Measurements from ENCODE around the gene TRIM65.

Gene TRIM65

GRCh38 chr17:75850928-75851692 is 45.6 kb downstream of the TRIM65 start:
- no peak for DNase-seq

- DNase-seq = no peak
Measured at GRCh38 chr17:75849724-75850123, 47.0 kb downstream of the TRIM65 start.

GRCh38 chr17:75849279-75849646 is 47.5 kb downstream of the TRIM65 start:
- DNase-seq = no peak

DNA sequence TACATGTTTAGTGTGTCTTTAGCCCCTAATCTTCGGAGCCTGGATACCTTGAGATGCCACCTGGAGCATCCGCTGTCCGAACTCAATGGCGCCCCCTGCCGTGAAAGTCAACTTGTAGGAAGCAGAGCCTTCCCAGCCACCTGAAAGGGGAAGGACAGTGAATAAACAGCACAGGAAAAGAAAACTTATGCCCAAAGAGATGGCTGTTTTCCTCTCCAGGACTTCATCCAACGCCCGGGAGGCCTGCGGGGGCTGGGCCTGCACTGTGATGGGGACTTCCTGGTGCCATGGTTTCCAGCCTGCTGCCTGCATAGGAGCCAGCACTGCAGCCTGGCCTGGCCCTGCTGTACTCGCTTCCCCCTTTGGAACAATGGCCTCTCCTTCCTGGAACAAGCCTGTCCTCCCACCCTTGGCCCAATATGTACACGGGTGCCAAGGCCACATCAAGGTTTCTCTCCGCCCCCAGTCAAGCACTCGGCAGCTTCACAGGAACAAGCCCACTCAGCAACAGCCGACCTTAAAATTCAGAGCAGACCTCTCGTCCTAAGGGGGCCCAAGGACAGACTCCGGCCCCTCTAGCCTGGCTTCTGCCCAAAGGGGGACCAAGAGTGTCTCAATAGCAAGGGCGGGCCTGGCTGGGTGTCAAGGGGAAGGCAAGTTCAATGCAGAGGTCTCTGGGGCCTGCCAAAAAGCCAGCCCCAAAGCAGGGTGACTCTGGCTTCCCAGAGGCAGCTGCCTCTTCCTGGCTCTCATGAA is 48.0 kb downstream of the TRIM65 start:
- peak; percentile 75 to 83 for DNase-seq

DNA sequence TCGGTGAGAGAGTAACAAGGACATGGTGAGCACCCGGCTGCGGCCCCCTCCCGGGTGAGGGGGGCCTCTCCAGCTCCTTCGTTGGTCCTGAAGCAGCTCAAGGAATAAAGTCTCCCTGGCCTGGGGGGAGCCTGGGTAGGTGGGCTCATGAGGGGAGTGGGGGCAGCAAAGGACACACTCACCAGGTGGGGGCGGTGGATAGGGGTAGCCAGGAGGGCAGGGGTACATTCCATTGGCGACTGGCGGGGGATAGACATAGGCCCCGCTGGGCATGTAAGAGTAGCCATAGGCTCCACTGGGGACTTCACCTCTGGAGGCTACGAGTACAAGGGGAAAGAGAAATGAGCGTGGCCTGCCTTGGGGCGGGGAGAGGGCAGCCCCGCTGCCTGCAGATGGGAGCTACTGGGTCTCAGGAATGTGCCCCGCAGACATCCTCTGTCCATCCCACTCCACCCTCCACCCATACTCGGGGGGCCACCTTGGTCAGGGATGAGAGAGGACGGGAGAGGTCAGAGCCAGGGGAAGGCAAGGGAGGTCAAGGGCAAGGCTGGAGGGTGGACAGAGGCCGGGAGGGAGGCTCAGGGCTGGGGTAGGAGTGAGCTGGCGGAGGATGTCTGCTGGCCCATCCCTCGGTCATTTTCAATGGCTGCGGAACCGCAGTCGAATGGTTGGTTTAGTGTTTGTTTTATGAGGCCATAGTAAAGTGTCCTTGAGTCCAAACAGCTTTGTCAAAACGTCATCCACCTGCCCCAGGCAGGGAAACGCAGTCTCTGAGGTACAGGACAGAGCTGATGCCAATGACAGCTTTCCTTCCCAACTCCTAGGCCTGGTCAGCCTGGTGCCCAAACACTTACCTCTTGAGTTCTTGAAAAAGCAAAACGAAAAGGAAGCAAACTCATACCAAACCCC is 48.9 kb downstream of the TRIM65 start:
- no peak for DNase-seq

- DNase-seq = no peak
Measured at GRCh38 chr17:75846692-75847613, 49.8 kb downstream of the TRIM65 start.

DNA sequence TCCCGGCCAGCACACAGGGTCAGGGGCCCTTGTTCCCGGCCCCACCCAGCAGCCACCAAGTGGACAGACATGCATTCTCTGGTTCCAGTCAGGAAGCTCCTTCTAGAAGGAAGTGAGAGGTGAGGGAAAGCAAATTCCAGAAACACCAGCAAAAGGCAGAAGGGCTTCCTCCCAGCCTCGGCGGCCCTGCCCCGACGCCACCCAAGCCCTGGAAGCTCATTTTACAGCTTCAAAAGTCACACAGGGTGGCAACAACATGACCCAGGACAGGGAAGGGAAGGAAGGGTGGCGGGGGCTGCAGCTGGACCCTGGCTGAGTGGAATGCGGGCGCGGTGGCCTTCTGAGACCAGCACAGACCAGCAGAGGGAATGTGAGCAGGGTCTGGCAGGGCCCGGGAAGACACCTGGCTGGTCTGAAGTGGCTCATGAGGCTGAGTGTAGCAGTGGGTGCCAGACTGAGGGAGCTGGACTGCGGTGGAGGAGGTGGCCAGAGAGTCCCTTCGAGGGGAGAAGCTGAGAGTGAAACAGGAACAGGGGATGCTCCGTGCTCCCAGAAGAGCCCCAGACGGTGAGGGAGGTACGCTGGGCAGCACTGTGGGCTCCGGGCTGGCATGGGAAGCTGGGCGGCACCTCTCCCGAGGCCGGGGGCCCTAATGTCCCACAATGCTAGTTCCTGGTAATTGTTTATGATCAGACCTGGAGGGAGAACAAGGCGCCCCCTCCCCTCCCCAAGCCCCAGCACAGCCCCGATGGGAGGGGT is 50.6 kb downstream of the TRIM65 start:
- no peak for DNase-seq

DNA sequence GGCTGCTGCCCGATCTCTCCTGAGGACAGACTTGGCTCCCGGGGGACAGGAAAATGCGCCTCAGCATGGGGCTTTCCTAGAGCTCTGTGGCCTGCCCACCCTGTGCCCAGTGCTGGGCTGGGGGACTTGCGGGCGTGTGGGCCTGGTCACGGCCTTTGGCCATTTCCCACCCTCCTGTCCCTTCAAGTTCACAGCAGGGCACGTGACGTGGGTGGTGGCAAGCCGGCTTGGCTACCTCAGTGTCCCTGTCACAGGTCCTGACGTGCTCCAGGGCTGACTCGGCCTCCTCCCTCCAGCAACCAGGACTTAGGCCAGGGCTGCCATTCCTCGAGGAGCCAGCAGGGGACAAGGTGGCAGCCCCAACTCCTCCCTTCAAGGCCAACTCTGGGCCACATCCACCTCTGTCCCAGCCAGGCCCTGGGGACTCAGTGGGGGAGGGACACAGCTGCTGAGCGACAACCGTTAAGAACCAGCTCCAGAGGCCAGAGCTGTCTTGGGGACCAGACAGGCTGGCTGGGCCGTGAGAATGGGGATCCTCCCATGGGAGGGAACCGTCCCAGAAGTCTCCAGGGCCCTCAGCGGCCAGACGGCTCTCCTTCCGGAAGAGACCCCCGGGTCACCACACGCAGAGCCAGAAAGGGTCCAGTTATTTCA is 51.6 kb downstream of the TRIM65 start:
- peak; percentile 65 to 81 for DNase-seq

- peak in 1 of 2 donors; percentile 39 for DNase-seq
Measured at GRCh38 chr17:75844530-75845057, 52.2 kb downstream of the TRIM65 start.

DNA sequence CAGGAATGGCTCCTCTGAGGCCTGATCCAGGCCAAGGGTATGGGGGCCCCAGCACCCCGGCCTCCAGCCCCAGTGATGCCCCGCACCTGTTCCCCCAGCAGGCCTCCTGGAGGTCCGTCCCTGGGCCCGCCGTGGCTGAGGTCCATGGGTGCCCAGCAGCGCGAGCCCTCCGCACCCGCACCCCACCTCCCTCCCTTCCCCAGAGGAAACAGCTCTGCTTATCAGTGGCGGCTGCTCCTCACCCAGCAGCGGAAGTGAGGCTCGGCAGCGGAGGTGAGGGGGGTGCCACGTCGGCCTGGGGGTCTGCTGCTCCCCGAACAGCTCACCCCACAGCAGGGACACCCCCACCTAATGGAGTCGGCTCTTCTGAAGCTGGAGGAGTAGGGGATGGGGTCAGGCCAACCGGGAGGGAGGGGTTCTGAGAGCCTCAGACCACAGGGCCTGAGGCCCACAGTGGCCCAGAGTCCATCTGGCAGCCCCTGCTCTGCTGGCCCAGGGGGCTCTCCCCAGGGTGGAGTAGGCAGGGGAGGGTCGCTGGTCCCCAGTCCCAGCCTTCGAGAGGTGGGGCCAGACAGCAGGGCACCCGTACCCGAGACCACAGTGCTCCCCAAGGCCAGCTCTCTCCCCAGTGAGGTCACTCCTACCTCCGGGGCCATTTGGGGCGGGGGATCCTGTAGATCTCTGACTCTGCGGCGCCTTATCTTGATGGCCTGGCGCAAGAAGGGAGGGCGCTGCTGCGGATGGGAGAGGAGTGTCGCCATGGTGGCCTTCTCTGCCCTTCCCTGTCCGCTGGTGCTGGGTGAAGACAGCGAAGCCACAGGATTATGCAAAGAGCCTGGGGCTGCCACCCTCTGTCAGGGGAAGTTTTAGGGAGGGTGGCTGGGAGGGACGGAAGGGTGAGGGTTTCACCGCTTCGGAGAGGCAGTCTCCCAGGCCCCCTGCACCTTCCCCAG is 52.9 kb downstream of the TRIM65 start, which contains the start of gene UNC13D:
UNC13D (minus strand) TSS at position 828 of the 953 bp plus-strand sequence; CDS start at position 761, 67 bp downstream.
- peak; percentile 63 to 73 for DNase-seq

- peak; percentile 21 to 36 for DNase-seq
Measured at GRCh38 chr17:75842963-75843576, 53.7 kb downstream of the TRIM65 start.

GRCh38 chr17:75842411-75842810 is 54.3 kb downstream of the TRIM65 start:
- no peak for DNase-seq

GRCh38 chr17:75840799-75841164 is 56.0 kb downstream of the TRIM65 start:
- no peak for DNase-seq

DNA sequence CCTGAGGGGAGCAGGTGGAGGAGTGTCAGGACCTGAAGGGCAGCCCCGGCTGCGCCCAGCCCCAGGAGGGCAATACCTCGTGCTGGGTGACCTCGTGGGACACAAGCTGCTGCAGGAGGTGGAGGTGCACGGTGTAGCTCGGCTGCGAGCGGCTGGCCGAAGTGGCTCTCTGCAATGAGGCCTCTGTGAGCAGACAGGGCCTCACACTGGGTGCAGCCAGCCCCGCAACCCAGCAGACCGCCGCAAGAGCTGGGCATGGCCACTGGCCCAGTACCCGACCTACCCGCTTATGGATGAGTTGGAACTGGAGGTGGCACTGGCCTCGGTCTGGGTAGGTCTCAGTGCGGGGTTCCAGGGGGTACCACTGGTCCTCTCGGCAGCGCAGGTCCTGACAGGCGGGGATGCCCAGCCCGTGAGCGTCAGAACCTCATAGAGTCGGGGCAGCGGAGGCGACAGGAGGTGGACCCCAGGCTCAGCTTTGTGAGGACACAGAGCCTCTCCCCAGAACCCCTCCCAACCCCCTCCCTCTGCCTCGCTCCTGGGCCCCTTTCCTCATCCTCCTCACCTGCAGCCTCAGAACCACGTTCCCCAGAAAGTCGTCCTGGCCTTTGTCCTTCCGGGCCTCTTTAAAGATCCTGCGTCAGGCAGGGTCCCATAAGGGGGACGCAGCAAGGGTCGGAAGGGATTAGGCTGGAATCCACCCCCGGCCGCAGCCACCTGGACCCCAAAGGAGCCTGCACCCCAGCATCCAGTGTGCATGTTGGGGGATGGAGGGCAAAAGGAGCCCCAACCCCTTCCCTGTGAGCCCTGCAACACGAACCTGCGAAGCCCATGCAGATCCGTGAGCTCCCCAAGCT is 56.6 kb downstream of the TRIM65 start:
- no peak for DNase-seq
